ENCODE data around the gene CBS.

DNA sequence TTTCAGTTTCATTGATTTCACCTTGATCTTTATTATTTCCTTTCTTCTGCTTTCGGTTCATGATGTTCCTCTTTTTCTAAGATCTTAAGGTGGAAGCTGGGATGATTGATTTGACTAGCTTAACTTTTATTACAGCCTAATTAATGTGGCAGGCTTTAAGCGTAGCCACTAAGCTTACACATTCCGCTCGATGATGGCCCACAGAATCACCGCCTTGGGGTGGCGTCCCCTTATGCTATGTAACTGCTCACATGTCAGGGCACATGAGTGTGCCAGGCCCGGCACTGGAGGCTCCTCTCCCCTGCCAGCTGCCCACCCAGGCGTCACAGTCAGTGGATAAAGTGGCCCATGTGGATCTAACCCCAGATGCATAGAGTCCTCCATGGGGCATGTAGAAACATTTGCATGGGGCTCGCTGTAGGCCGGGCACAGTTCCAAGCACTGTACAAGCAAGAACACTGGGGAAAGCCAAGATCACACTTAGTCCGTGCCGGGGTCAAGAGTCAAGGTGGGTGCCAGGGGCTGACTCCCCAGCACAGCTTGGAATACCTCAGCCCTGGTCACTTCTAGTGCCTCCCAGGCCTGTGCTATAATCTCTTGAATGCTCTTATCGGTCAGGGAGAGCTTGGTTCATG, 59.6 kb downstream of the CBS start:
- TF ChIP-seq CTCF (IDR thresholded peaks at IDR 0.05; ENCODE audit: insufficient read depth, low read length) (no peak), SPI1 (IDR thresholded peaks at IDR 0.05; ENCODE audit: borderline replicate concordance, low read depth) (no peak)
